Endodermal cell (in vitro differentiated cells): Measurements from ENCODE around the gene KCNN2. TPM values are rescaled to one million over a fixed set of nuclear protein-coding genes. Genes with fewer than 3 reads are reported as not detected.

ENCODE experiments used
- DNase-seq: peaks from one replicate; pipeline ENCODE4 v3.0.0-alpha.2; 2017
- H3K27ac ChIP-seq: 2 replicates; pipeline ENCODE4 v1.5.1; 2013; ENCODE audit warnings: mild to moderate bottlenecking, low read depth, low read length, moderate library complexity
- H3K27me3 ChIP-seq: 2 replicates; pipeline ENCODE4 v1.6.1; 2013; ENCODE audit warnings: mild to moderate bottlenecking, low read length, moderate library complexity; ENCODE audit not compliant: insufficient read depth, control insufficient read depth, poor library complexity, severe bottlenecking
- H3K36me3 ChIP-seq: 2 replicates; pipeline ENCODE4 v1.7.0; 2013; ENCODE audit warnings: mild to moderate bottlenecking, low read length, moderate library complexity; ENCODE audit not compliant: control insufficient read depth, insufficient read depth
- H3K4me1 ChIP-seq: one replicate; pipeline ENCODE4 v1.7.0; 2013; ENCODE audit warnings: low read length; ENCODE audit not compliant: control insufficient read depth, insufficient read depth
- H3K4me3 ChIP-seq: 2 replicates; pipeline ENCODE4 v1.5.1; 2013; ENCODE audit warnings: mild to moderate bottlenecking, low read length, moderate library complexity
- H3K9ac ChIP-seq: 2 replicates; pipeline ENCODE4 v1.6.1; 2013; ENCODE audit warnings: mild to moderate bottlenecking, low read length, moderate library complexity; ENCODE audit not compliant: poor library complexity, severe bottlenecking; ENCODE audit errors: extremely low read depth
- H3K9me3 ChIP-seq: 2 replicates; pipeline ENCODE4 v1.6.1; 2013; ENCODE audit warnings: mild to moderate bottlenecking, low read length, moderate library complexity; ENCODE audit not compliant: control insufficient read depth
- H3K27ac Mint-ChIP-seq: 2 replicates; pipeline ENCODE4 v1.8.0; 2020; ENCODE audit warnings: mixed read lengths
- H3K27me3 Mint-ChIP-seq: 2 replicates; pipeline ENCODE4 v1.8.0; 2021; ENCODE audit warnings: mild to moderate bottlenecking, mixed read lengths; ENCODE audit not compliant: insufficient read depth
- H3K36me3 Mint-ChIP-seq: 2 replicates; pipeline ENCODE4 v1.8.0; 2020; ENCODE audit warnings: low read depth, mixed read lengths
- H3K4me1 Mint-ChIP-seq: 2 replicates; pipeline ENCODE4 v1.8.0; 2020; ENCODE audit warnings: mixed read lengths
- H3K4me3 Mint-ChIP-seq: 2 replicates; pipeline ENCODE4 v1.8.0; 2020; ENCODE audit warnings: mild to moderate bottlenecking, moderate library complexity, mixed read lengths
- H3K9me3 Mint-ChIP-seq: 2 replicates; pipeline ENCODE4 v1.8.0; 2020; ENCODE audit warnings: mild to moderate bottlenecking, mixed read lengths
- CTCF ChIP-seq: fragments of 200-600 bp; sonication (generic); conservative IDR thresholded peaks from 2 replicates; pipeline ENCODE4 v1.5.0; 2021; ENCODE audit warnings: antibody characterized with exemption, mild to moderate bottlenecking
- WGBS, 2 experiments: methylation state at CpG; one replicate each; pipeline versions ENCODE4 v1.1.5 to v1.1.7; 2013; ENCODE audit warnings: missing lambda C conversion rate in 2 of 2, mixed read lengths in 1 of 2; ENCODE audit not compliant: insufficient coverage in 1 of 2, insufficient read length in 1 of 2; 5-methylcytosine and 5-hydroxymethylcytosine counted together
- total RNA-seq, 2 donors: library from RNA; stranded (reverse); fragmentation: NEBNext Ultra II Directional in 1 of 2; extraction: Animal tissue kit (Norgen Biotek cat#: 25700) in 1 of 2; gene quantifications; 2 replicates in 1 of 2; 3 replicates in 1 of 2; pipeline ENCODE4 v1.2.1, GENCODE V29; 2021

KCNN2 gene
- total RNA-seq, 2 donors from 2014 or later = 3.0 to 4.7 TPM

- no peak overlapping the region for H3K27ac Mint-ChIP-seq
- TF ChIP-seq CTCF = no peak
- Histone ChIP-seq H3K9me3 (no peaks in the 10 kb centered on the region), H3K36me3 (no peaks in the 10 kb centered on the region), H3K27ac (no peak overlapping the region), H3K4me1 (no peaks in the 10 kb centered on the region), H3K4me3 (no peak overlapping the region), H3K27me3 (no peaks in the 10 kb centered on the region), H3K9ac (no peak overlapping the region)
- H3K27me3 Mint-ChIP-seq = no peaks in the 10 kb centered on the region
- H3K36me3 Mint-ChIP-seq = no peaks in the 10 kb centered on the region
- peaks cover 4% of the 10 kb centered on the region for H3K4me1 Mint-ChIP-seq
- DNase-seq = no peak
- no peaks in the 10 kb centered on the region for H3K9me3 Mint-ChIP-seq
- 79% methylated on average over 3 of the region's 3 CpGs; no CpG with 5 or more reads in 1 of the 2 experiments for WGBS, 2 experiments
- H3K4me3 Mint-ChIP-seq = no peak overlapping the region
Observed at GRCh38 chr5:114411380-114411931, 49.6 kb downstream of the KCNN2 start.

DNA sequence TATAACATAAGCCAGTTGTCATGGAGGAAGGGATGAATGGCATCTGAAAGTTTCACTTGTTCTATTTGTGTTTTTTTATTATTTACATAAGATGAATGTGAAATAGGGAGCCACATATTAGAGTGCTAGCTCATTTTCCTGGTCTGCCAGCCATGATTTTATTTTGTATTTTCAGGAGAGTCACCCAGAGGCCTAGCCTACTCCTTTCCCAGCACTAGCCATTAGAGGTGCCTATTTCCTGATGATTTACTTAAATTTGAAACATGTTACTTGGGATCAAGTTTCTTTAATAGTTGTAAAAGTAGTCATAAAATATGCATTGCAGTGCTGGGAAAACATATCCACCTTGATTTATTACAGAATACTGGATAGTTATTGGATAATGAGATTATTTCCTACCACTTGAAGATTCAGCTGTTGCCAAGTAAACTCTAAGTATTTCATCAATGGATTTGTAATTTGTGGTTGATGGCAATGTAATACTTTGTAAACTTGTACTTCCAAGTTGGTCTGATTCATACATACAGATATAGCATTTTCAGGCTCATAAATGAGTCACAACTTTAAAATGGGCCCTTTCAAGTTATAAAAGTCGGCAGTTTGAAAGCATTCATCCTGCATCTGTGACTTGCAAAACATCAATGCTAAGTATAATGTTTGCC lies 50.8 kb downstream of the KCNN2 start:
- H3K9me3 Mint-ChIP-seq = no peaks in the 10 kb centered on the region
- no peak overlapping the region for H3K27ac Mint-ChIP-seq
- Histone ChIP-seq H3K27ac (no peak overlapping the region), H3K36me3 (no peaks in the 10 kb centered on the region), H3K4me3 (no peak overlapping the region), H3K4me1 (no peaks in the 10 kb centered on the region), H3K9me3 (no peaks in the 10 kb centered on the region), H3K27me3 (no peaks in the 10 kb centered on the region), H3K9ac (no peak overlapping the region)
- DNase-seq = no peak
- no peak overlapping the region for H3K4me3 Mint-ChIP-seq
- H3K36me3 Mint-ChIP-seq = no peaks in the 10 kb centered on the region
- H3K27me3 Mint-ChIP-seq = no peaks in the 10 kb centered on the region
- 96% methylated on average over 1 of the region's 1 CpG; no CpG with 5 or more reads in 1 of the 2 experiments for WGBS, 2 experiments
- H3K4me1 Mint-ChIP-seq = peaks cover 3% of the 10 kb centered on the region
- no peak for TF ChIP-seq CTCF

GRCh38 chr5:114415760-114416159 lies 53.9 kb downstream of the KCNN2 start:
- H3K36me3 Mint-ChIP-seq = no peaks in the 10 kb centered on the region
- DNase-seq = no peak

More at GRCh38 chr5:114415760-114416159, 53.9 kb downstream of the KCNN2 start:
- Mint-ChIP-seq H3K9me3 (no peaks in the 10 kb centered on the region), H3K27me3 (no peaks in the 10 kb centered on the region), H3K4me1 (peaks cover 13% of the 10 kb centered on the region), H3K4me3 (no peak overlapping the region), H3K27ac (no peak overlapping the region)
- Histone ChIP-seq H3K36me3 (no peaks in the 10 kb centered on the region), H3K9ac (no peak overlapping the region), H3K4me3 (no peak overlapping the region), H3K4me1 (no peaks in the 10 kb centered on the region), H3K27me3 (no peaks in the 10 kb centered on the region), H3K9me3 (no peaks in the 10 kb centered on the region), H3K27ac (no peak overlapping the region)
- WGBS, 2 experiments = 91 to 100% methylated on average over 1 of the region's 1 CpG
- no peak for TF ChIP-seq CTCF
